B cell (primary cell): Measurements from ENCODE around the gene SPECC1.

ENCODE experiments used
- EZH2 ChIP-seq: IDR thresholded peaks from 2 replicates; pipeline ENCODE4 v1.6.1; 2012; ENCODE audit warnings: borderline replicate concordance, low read depth, mild to moderate bottlenecking, moderate library complexity, low read length; ENCODE audit not compliant: insufficient read depth, poor library complexity, severe bottlenecking
- TF ChIP-seq, protein P1 (sequence below): fragments of 200-600 bp; IDR thresholded peaks from one replicate; pipeline ENCODE4 v1.8.0; 2022; ENCODE audit warnings: antibody characterized with exemption, mild to moderate bottlenecking

DNA sequence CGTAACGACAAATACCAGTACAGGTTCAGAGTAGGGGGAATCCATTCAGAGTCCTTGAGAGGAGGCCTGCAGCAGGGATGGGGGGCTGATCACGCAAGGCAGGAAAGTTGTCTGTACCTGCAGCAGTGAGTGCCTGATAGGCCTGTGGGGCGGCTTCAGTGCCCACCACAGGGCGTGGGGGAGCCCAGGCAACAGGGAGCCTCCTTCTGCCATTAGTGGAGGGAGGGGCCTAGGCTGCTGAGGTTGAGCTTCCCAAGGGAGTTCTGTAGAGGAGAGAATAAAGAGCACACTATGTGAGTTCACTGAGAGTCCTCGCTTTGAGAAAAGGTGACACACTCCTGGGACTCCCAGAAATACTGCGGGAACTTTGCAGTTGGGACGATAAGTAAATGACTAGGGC, 134.6 kb downstream of the SPECC1 start:
- TF ChIP-seq, protein P1, sequence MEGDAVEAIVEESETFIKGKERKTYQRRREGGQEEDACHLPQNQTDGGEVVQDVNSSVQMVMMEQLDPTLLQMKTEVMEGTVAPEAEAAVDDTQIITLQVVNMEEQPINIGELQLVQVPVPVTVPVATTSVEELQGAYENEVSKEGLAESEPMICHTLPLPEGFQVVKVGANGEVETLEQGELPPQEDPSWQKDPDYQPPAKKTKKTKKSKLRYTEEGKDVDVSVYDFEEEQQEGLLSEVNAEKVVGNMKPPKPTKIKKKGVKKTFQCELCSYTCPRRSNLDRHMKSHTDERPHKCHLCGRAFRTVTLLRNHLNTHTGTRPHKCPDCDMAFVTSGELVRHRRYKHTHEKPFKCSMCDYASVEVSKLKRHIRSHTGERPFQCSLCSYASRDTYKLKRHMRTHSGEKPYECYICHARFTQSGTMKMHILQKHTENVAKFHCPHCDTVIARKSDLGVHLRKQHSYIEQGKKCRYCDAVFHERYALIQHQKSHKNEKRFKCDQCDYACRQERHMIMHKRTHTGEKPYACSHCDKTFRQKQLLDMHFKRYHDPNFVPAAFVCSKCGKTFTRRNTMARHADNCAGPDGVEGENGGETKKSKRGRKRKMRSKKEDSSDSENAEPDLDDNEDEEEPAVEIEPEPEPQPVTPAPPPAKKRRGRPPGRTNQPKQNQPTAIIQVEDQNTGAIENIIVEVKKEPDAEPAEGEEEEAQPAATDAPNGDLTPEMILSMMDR, result no peak
- TF ChIP-seq EZH2, result no peak
